ENCODE results near the gene GAB1. TPM values are rescaled to one million over a fixed set of nuclear protein-coding genes. Genes with fewer than 3 reads are reported as not detected.

GAB1 gene
- 31.0 TPM for total RNA-seq

DNA sequence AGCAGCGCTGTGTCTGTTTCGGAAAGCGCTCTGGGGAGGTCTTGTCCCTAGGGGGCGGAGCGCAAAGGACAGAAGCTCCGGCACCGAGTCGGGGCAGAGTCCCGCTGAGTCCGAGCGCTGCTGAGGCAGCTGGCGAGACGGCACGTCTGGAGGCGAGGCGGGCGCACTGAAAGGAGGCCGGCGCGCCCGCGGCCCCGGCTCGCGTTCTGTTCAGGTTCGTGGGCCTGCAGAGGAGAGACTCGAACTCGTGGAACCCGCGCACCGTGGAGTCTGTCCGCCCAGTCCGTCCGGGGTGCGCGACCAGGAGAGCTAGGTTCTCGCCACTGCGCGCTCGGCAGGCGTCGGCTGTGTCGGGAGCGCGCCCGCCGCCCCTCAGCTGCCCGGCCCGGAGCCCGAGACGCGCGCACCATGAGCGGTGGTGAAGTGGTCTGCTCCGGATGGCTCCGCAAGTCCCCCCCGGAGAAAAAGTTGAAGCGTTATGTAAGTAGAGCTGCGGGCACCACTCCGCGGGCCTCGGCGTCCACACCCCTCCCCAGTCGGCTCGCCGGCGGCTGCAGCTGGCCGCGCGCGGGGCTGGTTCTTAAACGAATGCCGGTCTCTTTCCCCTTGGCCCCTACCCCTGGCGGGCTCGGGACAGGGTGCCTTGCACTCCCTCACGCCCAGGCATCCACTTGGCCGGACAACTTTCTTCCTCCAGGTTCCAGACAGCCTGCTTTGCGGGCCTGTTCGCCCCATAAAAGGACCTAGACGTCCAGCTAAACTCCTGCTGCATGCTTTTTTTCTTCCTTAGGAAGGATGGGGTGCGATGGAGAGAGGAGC lies at the start of gene GAB1:
Gene GAB1 (plus strand): TSS at position 96 of the 819 bp plus-strand sequence. CDS start 313 bp downstream, at position 409.
- peak within 1 kb of the TSS; percentile 82 to 93 for H3K4me3 ChIP-seq
- intact Hi-C loops (cut with DNase I): loop anchor here (1.0 to 5.0 kb wide), 7 partner anchors 8 to 176 kb away; partner anchors contain the start of gene SMARCA5
- peak in 1 of 2 donors; percentile 88 for DNase-seq (ENCODE audit: low spot score in 2 of 2)
- H3K27ac ChIP-seq: peak within 1 kb of the TSS; percentile 93 to 98
- H3K4me1 ChIP-seq: peaks cover 3 to 6% of the 10 kb centered on the region in 2 donors
- H3K27me3 ChIP-seq: no peaks in the 10 kb centered on the region
- TF ChIP-seq, protein P1, sequence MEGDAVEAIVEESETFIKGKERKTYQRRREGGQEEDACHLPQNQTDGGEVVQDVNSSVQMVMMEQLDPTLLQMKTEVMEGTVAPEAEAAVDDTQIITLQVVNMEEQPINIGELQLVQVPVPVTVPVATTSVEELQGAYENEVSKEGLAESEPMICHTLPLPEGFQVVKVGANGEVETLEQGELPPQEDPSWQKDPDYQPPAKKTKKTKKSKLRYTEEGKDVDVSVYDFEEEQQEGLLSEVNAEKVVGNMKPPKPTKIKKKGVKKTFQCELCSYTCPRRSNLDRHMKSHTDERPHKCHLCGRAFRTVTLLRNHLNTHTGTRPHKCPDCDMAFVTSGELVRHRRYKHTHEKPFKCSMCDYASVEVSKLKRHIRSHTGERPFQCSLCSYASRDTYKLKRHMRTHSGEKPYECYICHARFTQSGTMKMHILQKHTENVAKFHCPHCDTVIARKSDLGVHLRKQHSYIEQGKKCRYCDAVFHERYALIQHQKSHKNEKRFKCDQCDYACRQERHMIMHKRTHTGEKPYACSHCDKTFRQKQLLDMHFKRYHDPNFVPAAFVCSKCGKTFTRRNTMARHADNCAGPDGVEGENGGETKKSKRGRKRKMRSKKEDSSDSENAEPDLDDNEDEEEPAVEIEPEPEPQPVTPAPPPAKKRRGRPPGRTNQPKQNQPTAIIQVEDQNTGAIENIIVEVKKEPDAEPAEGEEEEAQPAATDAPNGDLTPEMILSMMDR (IDR thresholded peaks at IDR 0.05): peak in 1 of 3 experiments; percentile 16
- no peaks in the 10 kb centered on the region for H3K9me3 ChIP-seq
- no peaks in the 10 kb centered on the region for H3K36me3 ChIP-seq

DNA sequence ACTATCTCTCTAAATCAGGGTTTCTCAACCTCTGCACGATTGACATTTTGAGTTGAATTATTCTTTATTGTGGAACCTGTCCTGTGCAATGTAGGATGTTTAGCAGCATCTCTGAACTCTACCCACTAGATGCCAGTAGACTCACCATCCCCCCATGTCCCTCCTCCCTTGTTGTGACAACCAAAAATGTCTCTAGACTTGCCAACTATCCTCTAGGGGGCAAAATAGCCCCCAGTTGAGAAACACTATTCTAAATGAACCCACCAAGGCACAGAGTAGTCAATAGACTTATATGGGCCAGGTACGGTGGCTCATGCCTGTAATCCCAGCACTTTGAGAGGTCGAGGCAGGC lies 49.1 kb upstream of the GAB1 start:
- no peaks in the 10 kb centered on the region for H3K27me3 ChIP-seq

DNA sequence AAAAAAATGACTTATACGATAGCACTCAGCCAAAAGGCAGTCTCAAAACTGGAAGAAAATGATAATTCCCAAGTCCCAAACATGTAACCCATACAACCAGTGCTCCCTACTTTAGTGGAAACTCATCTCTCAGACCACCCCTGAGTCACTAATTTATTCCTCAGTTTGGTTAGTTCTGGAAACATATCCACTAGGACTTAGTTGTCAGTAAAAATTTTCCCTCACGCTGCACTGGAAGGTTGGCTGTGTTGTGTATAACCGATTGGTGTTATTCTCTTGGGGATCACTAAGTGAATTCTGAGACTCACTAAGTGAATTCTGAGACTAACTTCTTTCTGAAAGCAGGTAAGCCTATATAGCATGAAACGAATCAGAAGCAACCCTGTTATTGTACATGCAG lies 48.5 kb upstream of the GAB1 start:
- no peaks in the 10 kb centered on the region for H3K36me3 ChIP-seq
- peaks cover 0 to 9% of the 10 kb centered on the region in 2 donors for H3K4me1 ChIP-seq
- H3K27me3 ChIP-seq: no peaks in the 10 kb centered on the region
- intact Hi-C loops (cut with DNase I): loop anchor here (5.0 kb wide), 1 partner anchor 119 kb away; no protein-coding TSS in a partner anchor
- H3K27ac ChIP-seq: peak overlapping the region in 1 of 2 donors; percentile 74
- DNase-seq (ENCODE audit: low spot score in 2 of 2): no peak
- TF ChIP-seq, protein P1 (IDR thresholded peaks at IDR 0.05): no peak
- no peak overlapping the region for H3K4me3 ChIP-seq
- no peaks in the 10 kb centered on the region for H3K9me3 ChIP-seq

More for the DNA sequence above, 49.1 kb upstream of the GAB1 start:
- no peak for DNase-seq (ENCODE audit: low spot score in 2 of 2)
- intact Hi-C loops (cut with DNase I): loop anchor here (5.0 kb wide), 1 partner anchor 120 kb away; no protein-coding TSS in a partner anchor
- Histone ChIP-seq H3K27ac (peak overlapping the region; percentile 74 to 83), H3K36me3 (no peaks in the 10 kb centered on the region), H3K4me1 (peaks cover 0 to 9% of the 10 kb centered on the region in 2 donors), H3K4me3 (no peak overlapping the region), H3K9me3 (no peaks in the 10 kb centered on the region)
- TF ChIP-seq, protein P1 (IDR thresholded peaks at IDR 0.05): no peak

DNA sequence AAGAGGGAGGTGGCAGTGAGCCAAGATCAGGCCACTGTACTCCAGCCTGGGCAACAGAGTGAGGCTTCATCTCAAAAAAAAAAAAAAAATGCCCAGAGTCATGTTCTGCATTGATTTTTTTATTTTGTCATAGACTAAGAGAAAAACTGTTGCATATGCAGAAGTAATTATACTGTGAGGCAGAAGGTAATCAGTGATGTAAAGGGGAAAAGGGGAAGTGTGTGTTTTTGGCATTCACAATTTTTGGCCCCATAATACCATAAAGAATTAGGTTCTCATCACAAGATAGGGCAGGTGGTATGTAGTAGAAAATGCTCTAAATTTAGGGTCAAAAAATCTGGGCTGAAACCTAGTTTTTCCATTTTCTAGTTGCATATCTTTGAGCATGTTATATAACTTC lies 47.3 kb upstream of the GAB1 start:
- peaks cover 4 to 13% of the 10 kb centered on the region in 2 donors for H3K4me1 ChIP-seq
- no peaks in the 10 kb centered on the region for H3K9me3 ChIP-seq
- no peak overlapping the region for H3K27ac ChIP-seq
- no peaks in the 10 kb centered on the region for H3K27me3 ChIP-seq
- no peaks in the 10 kb centered on the region for H3K36me3 ChIP-seq
- DNase-seq (ENCODE audit: low spot score in 2 of 2): no peak
- intact Hi-C loops (cut with DNase I): loop anchor here (5.0 kb wide), 1 partner anchor 118 kb away; no protein-coding TSS in a partner anchor
- TF ChIP-seq, protein P1 (IDR thresholded peaks at IDR 0.05): no peak
- no peak overlapping the region for H3K4me3 ChIP-seq

DNA sequence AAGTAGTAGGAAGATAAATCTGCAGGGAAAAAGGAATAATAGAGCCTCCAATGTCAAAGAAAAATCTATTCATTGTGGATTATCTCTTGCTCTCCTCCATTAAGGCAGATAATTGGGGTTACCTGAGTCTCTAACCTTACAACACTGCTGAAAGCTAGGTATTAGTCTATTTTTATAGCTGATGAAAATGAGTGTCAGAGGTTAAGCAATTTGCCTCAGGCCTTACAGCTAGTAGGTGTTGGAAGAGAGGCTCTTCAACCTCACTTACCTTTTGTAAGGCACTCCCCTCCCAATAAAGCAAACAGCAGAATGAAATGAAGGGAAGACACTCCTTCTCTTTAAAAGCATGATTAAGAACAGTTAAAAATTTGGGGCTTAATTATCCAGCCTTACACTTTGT lies 45.4 kb upstream of the GAB1 start:
- H3K4me3 ChIP-seq: no peak overlapping the region

More for the DNA sequence above, 45.4 kb upstream of the GAB1 start:
- TF ChIP-seq, protein P1 (IDR thresholded peaks at IDR 0.05): no peak
- DNase-seq (ENCODE audit: low spot score in 2 of 2): no peak
- Histone ChIP-seq H3K9me3 (no peaks in the 10 kb centered on the region), H3K36me3 (no peaks in the 10 kb centered on the region), H3K27ac (no peak overlapping the region), H3K4me1 (peaks cover 4 to 20% of the 10 kb centered on the region in 2 donors), H3K27me3 (no peaks in the 10 kb centered on the region)
- intact Hi-C loops (cut with DNase I): loop anchor here (5.0 kb wide), 1 partner anchor 46 kb away; the partner anchor contains the start of gene GAB1

All from ascending aorta (tissue), 2 donors.